Smooth muscle cell of the brain vasculature (primary cell): ENCODE measurements around the gene WNT2.
"Not testable (repeated sequence)": the region's sequence is repeated elsewhere in the genome, so short reads cannot be mapped to it uniquely, and the experiment has no call there.

Experiments
- DNase-seq: peaks from one replicate; pipeline ENCODE4 v3.0.0-alpha.2; 2012; ENCODE audit warnings: low read depth, low spot score

The WNT2 gene

GRCh38 chr7:117264716-117265115 lies 58.1 kb downstream of the WNT2 start:
- DNase-seq: no peak

- no peak for DNase-seq
Observed at GRCh38 chr7:117262546-117262945, 60.3 kb downstream of the WNT2 start.

- no peak for DNase-seq
Observed at GRCh38 chr7:117259615-117260014, 63.2 kb downstream of the WNT2 start.

GRCh38 chr7:117251687-117252086 lies 71.2 kb downstream of the WNT2 start:
- DNase-seq: no peak

GRCh38 chr7:117250801-117251200 lies 72.1 kb downstream of the WNT2 start:
- DNase-seq: no peak

GRCh38 chr7:117250245-117250644 lies 72.6 kb downstream of the WNT2 start:
- no peak for DNase-seq

GRCh38 chr7:117249696-117250095 lies 73.2 kb downstream of the WNT2 start:
- DNase-seq: no peak

GRCh38 chr7:117248829-117249228 lies 74.0 kb downstream of the WNT2 start:
- no peak for DNase-seq

- DNase-seq: no peak
Observed at GRCh38 chr7:117247809-117248208, 75.0 kb downstream of the WNT2 start.

GRCh38 chr7:117245703-117246102 lies 77.2 kb downstream of the WNT2 start:
- not testable (repeated sequence) for DNase-seq

- no peak for DNase-seq
Observed at GRCh38 chr7:117243390-117243789, 79.5 kb downstream of the WNT2 start.

- DNase-seq: no peak
Observed at GRCh38 chr7:117241088-117241487, 81.8 kb downstream of the WNT2 start.

- no peak for DNase-seq
Observed at GRCh38 chr7:117238937-117239336, 83.9 kb downstream of the WNT2 start.

GRCh38 chr7:117238472-117238871 lies 84.4 kb downstream of the WNT2 start:
- DNase-seq: no peak

- no peak for DNase-seq
Observed at GRCh38 chr7:117237646-117238045, 85.2 kb downstream of the WNT2 start.

GRCh38 chr7:117231047-117231359 lies 91.9 kb downstream of the WNT2 start:
- DNase-seq: no peak

- DNase-seq: no peak
Observed at GRCh38 chr7:117230276-117231046, 92.4 kb downstream of the WNT2 start.

GRCh38 chr7:117229350-117229749 lies 93.5 kb downstream of the WNT2 start:
- DNase-seq: no peak

GRCh38 chr7:117227091-117227490 lies 95.8 kb downstream of the WNT2 start:
- no peak for DNase-seq

- DNase-seq: no peak
Observed at GRCh38 chr7:117225536-117225935, 97.3 kb downstream of the WNT2 start.
